BLaER1 treated with 17β-estradiol and CSF1 and Interleukin-3, amounts not matched to agents 10 nM and 100 nM (cell line): Measurements from ENCODE around the gene NEK9.

Source experiments
- H3K27ac ChIP-seq, 11 experiments: shearing (Covaris generic); formaldehyde crosslinking; 2 replicates each; pipeline ENCODE4 v1.8.1; 2022
- H3K27me3 ChIP-seq, 11 experiments: shearing (Covaris generic); formaldehyde crosslinking; 2 replicates each; pipeline ENCODE4 v1.8.1; 2022
- H3K36me3 ChIP-seq, 11 experiments: shearing (Covaris generic); formaldehyde crosslinking; 2 replicates each; pipeline ENCODE4 v1.8.1; 2022
- H3K4me1 ChIP-seq, 10 experiments: shearing (Covaris generic); formaldehyde crosslinking; 2 replicates each; pipeline ENCODE4 v1.8.1; 2022
- H3K4me2 ChIP-seq, 11 experiments: shearing (Covaris generic); formaldehyde crosslinking; 2 replicates each; pipeline ENCODE4 v1.8.1; 2022
- H3K4me3 ChIP-seq, 10 experiments: shearing (Covaris generic); formaldehyde crosslinking; 2 replicates each; pipeline ENCODE4 v1.8.1; 2022
- H3K9ac ChIP-seq, 11 experiments: shearing (Covaris generic); formaldehyde crosslinking; 2 replicates each; pipeline ENCODE4 v1.8.1; 2022
- H3K9me3 ChIP-seq, 11 experiments: shearing (Covaris generic); formaldehyde crosslinking; replicated peaks in 1 of 11; 2 replicates each; pipeline ENCODE4 v1.8.1; 2022
- H4K20me1 ChIP-seq, 11 experiments: shearing (Covaris generic); formaldehyde crosslinking; 2 replicates each; pipeline ENCODE4 v1.8.1; 2022
- Cebpa-rat ChIP-seq, 11 experiments: shearing (Covaris generic); IDR thresholded peaks; 2 replicates each; pipeline ENCODE4 v1.8.1; 2022

NEK9 gene

GRCh38 chr14:75165586-75166391, 38.9 kb upstream of the NEK9 start:
- peaks cover 84 to 100% (median 100%) of the 10 kb centered on the region in 11 experiments; a peak in 21 of 22 replicates for H4K20me1 ChIP-seq
- no peaks in the 10 kb centered on the region for H3K27me3 ChIP-seq
- no peak for TF ChIP-seq Cebpa-rat (IDR thresholded peaks at IDR 0.05)
- H3K9ac ChIP-seq = no peak overlapping the region
- peaks cover 13 to 78% (median 38%) of the 10 kb centered on the region in 10 experiments; a peak in 16 of 20 replicates for H3K4me1 ChIP-seq
- H3K4me3 ChIP-seq = no peak overlapping the region
- peaks cover 0 to 44% (median 21%) of the 10 kb centered on the region in 11 experiments; a peak in 14 of 22 replicates for H3K36me3 ChIP-seq
- H3K27ac ChIP-seq = peak overlapping the region in 1 of 11 experiments; percentile 23; a peak in 1 of 22 replicates
- H3K9me3 ChIP-seq = no peaks in the 10 kb centered on the region
- peak overlapping the region in 2 of 11 experiments; percentile 32 to 50; a peak in 3 of 22 replicates for H3K4me2 ChIP-seq

GRCh38 chr14:75164809-75165208, 38.0 kb upstream of the NEK9 start:
- peaks cover 85 to 100% (median 100%) of the 10 kb centered on the region in 11 experiments for H4K20me1 ChIP-seq
- no peak overlapping the region for H3K4me3 ChIP-seq
- H3K27ac ChIP-seq = no peak overlapping the region
- H3K4me1 ChIP-seq = peaks cover 12 to 77% (median 37%) of the 10 kb centered on the region in 10 experiments; a peak in 14 of 20 replicates
- H3K27me3 ChIP-seq = no peaks in the 10 kb centered on the region
- no peak overlapping the region for H3K9ac ChIP-seq
- H3K9me3 ChIP-seq = no peaks in the 10 kb centered on the region
- H3K36me3 ChIP-seq = peaks cover 4 to 46% (median 20%) of the 10 kb centered on the region in 11 experiments; a peak in 15 of 22 replicates
- H3K4me2 ChIP-seq = 0 out of 22 replicates have a peak overlapping the region, but pooled peaks of 1 of the 11 experiments have one; percentile 6
- no peak for TF ChIP-seq Cebpa-rat (IDR thresholded peaks at IDR 0.05)

GRCh38 chr14:75163677-75164076, 36.8 kb upstream of the NEK9 start:
- no peak for TF ChIP-seq Cebpa-rat (IDR thresholded peaks at IDR 0.05)
- Histone ChIP-seq H4K20me1 (peaks cover 77 to 100% (median 99%) of the 10 kb centered on the region in 11 experiments), H3K36me3 (peaks cover 3 to 36% (median 18%) of the 10 kb centered on the region in 11 experiments; a peak in 12 of 22 replicates), H3K27me3 (no peaks in the 10 kb centered on the region), H3K4me1 (peaks cover 22 to 77% (median 42%) of the 10 kb centered on the region in 10 experiments; a peak in 17 of 20 replicates), H3K4me2 (0 out of 22 replicates have a peak overlapping the region, but pooled peaks of 1 of the 11 experiments have one; percentile 16), H3K9me3 (no peaks in the 10 kb centered on the region), H3K9ac (0 out of 22 replicates have a peak overlapping the region, but pooled peaks of 1 of the 11 experiments have one; percentile 20), H3K4me3 (no peak overlapping the region), H3K27ac (no peak overlapping the region)

GRCh38 chr14:75162631-75163030, 35.8 kb upstream of the NEK9 start:
- Histone ChIP-seq H3K36me3 (peaks cover 3 to 44% (median 18%) of the 10 kb centered on the region in 11 experiments; a peak in 13 of 22 replicates), H3K9me3 (no peaks in the 10 kb centered on the region), H3K27ac (no peak overlapping the region), H3K4me1 (peaks cover 15 to 73% (median 38%) of the 10 kb centered on the region in 10 experiments; a peak in 17 of 20 replicates), H3K9ac (no peak overlapping the region), H4K20me1 (peaks cover 77 to 100% (median 99%) of the 10 kb centered on the region in 11 experiments), H3K4me2 (no peak overlapping the region), H3K4me3 (no peak overlapping the region), H3K27me3 (no peaks in the 10 kb centered on the region)
- TF ChIP-seq Cebpa-rat (IDR thresholded peaks at IDR 0.05) = no peak

GRCh38 chr14:75158843-75159614, 32.2 kb upstream of the NEK9 start:
- Histone ChIP-seq H3K27ac (peak overlapping the region in 4 of 11 experiments; percentile 18 to 39 (median 28); a peak in 8 of 22 replicates), H3K9me3 (no peaks in the 10 kb centered on the region), H3K36me3 (peaks cover 3 to 56% (median 30%) of the 10 kb centered on the region in 11 experiments; a peak in 14 of 22 replicates), H3K27me3 (no peaks in the 10 kb centered on the region), H3K4me1 (peaks cover 11 to 50% (median 22%) of the 10 kb centered on the region in 10 experiments; a peak in 15 of 20 replicates), H3K9ac (no peak overlapping the region), H4K20me1 (peaks cover 65 to 99% (median 93%) of the 10 kb centered on the region in 11 experiments; a peak in 21 of 22 replicates), H3K4me2 (peak overlapping the region in 6 of 11 experiments; percentile 18 to 42 (median 36); a peak in 10 of 22 replicates), H3K4me3 (no peak overlapping the region)
- no peak for TF ChIP-seq Cebpa-rat (IDR thresholded peaks at IDR 0.05)

GRCh38 chr14:75156901-75157300, 30.1 kb upstream of the NEK9 start:
- Histone ChIP-seq H3K27me3 (no peaks in the 10 kb centered on the region), H3K36me3 (peaks cover under 1 to 53% (median 29%) of the 10 kb centered on the region in 11 experiments; a peak in 20 of 22 replicates), H3K4me3 (no peak overlapping the region), H4K20me1 (peaks cover 49 to 95% (median 87%) of the 10 kb centered on the region in 11 experiments; a peak in 20 of 22 replicates), H3K27ac (no peak overlapping the region), H3K4me1 (peaks cover 11 to 56% (median 25%) of the 10 kb centered on the region in 10 experiments; a peak in 15 of 20 replicates), H3K9me3 (no peaks in the 10 kb centered on the region), H3K9ac (no peak overlapping the region), H3K4me2 (no peak overlapping the region)
- TF ChIP-seq Cebpa-rat (IDR thresholded peaks at IDR 0.05) = no peak

GRCh38 chr14:75156111-75156510, 29.3 kb upstream of the NEK9 start:
- Histone ChIP-seq H3K4me2 (no peak overlapping the region), H3K9me3 (no peaks in the 10 kb centered on the region), H3K27ac (no peak overlapping the region), H3K9ac (no peak overlapping the region), H3K4me1 (peaks cover 12 to 57% (median 26%) of the 10 kb centered on the region in 10 experiments; a peak in 16 of 20 replicates), H3K4me3 (no peak overlapping the region), H3K36me3 (peaks cover 8 to 53% (median 33%) of the 10 kb centered on the region in 11 experiments), H4K20me1 (peaks cover 42 to 92% (median 85%) of the 10 kb centered on the region in 11 experiments; a peak in 20 of 22 replicates), H3K27me3 (no peaks in the 10 kb centered on the region)
- no peak for TF ChIP-seq Cebpa-rat (IDR thresholded peaks at IDR 0.05)

GRCh38 chr14:75155169-75155568, 28.3 kb upstream of the NEK9 start:
- Histone ChIP-seq H3K9ac (no peak overlapping the region), H3K27ac (no peak overlapping the region), H3K4me3 (no peak overlapping the region), H4K20me1 (peaks cover 36 to 95% (median 77%) of the 10 kb centered on the region in 11 experiments; a peak in 19 of 22 replicates), H3K27me3 (no peaks in the 10 kb centered on the region), H3K36me3 (peaks cover 18 to 56% (median 37%) of the 10 kb centered on the region in 11 experiments), H3K4me1 (peaks cover 10 to 57% (median 31%) of the 10 kb centered on the region in 10 experiments; a peak in 17 of 20 replicates), H3K9me3 (no peaks in the 10 kb centered on the region), H3K4me2 (no peak overlapping the region)
- TF ChIP-seq Cebpa-rat (IDR thresholded peaks at IDR 0.05) = no peak
